ENCODE data around the gene TCF12. TPM values are rescaled to one million over a fixed set of nuclear protein-coding genes. Genes with fewer than 3 reads are reported as not detected.

The TCF12 gene
- total RNA-seq, 1 experiment from 2014 or later = 102 TPM

GRCh38 chr15:57060799-57061198, 142.4 kb downstream of the TCF12 start:
- no peak overlapping the region for H3K4me3 ChIP-seq (ENCODE audit: low read depth in 2 of 2, low read length in 2 of 2)
- no peaks in the 10 kb centered on the region for H3K36me3 ChIP-seq (ENCODE audit: control insufficient read depth, insufficient read depth, low read length)
- in situ Hi-C loops (cut with HindIII; ENCODE audit: low pct_unique_long_range_greater_than_20kb, low sequenced_read_pairs) = no loop called here
- TF ChIP-seq CTCF (IDR thresholded peaks at IDR 0.05) (no peak), POLR2AphosphoS5 (IDR thresholded peaks at IDR 0.05; ENCODE audit: low read depth, low read length) (no peak), TCF7L2 (IDR thresholded peaks at IDR 0.05; ENCODE audit: low read depth, low read length) (no peak), SIN3A (IDR thresholded peaks at IDR 0.05; ENCODE audit: borderline replicate concordance, insufficient read depth, low read depth, low read length) (no peak), REST (IDR thresholded peaks at IDR 0.05; ENCODE audit: insufficient read depth in 1 of 2, low read depth in 2 of 2, low read length in 1 of 2) (no peak)
- no peaks in the 10 kb centered on the region for H3K27me3 ChIP-seq (ENCODE audit: control insufficient read depth, insufficient read depth, low read length)
- no peak overlapping the region for H3K27ac ChIP-seq (ENCODE audit: low read length)
- ChIA-PET CTCF (no interaction called here), POLR2A (no interaction called here)
- no peaks in the 10 kb centered on the region for H3K9me3 ChIP-seq (ENCODE audit: control insufficient read depth, insufficient read depth, low read depth, low read length)
- DNase-seq (ENCODE audit: low read depth, low spot score) = peak; percentile 36
- ATAC-seq = peak; percentile 80
- BruUV-seq (replicated peaks) = no TSS peak
- intact Hi-C loops (cut with micrococcal nuclease; ENCODE audit: unreplicated experiment) = no loop called here
- no peaks in the 10 kb centered on the region for H3K4me1 ChIP-seq (ENCODE audit: control insufficient read depth, insufficient read depth, low read length)

- Histone ChIP-seq H3K4me1 (ENCODE audit: control insufficient read depth, insufficient read depth, low read length) (no peaks in the 10 kb centered on the region), H3K36me3 (ENCODE audit: control insufficient read depth, insufficient read depth, low read length) (no peaks in the 10 kb centered on the region), H3K27me3 (ENCODE audit: control insufficient read depth, insufficient read depth, low read length) (no peaks in the 10 kb centered on the region), H3K9me3 (ENCODE audit: control insufficient read depth, insufficient read depth, low read depth, low read length) (no peaks in the 10 kb centered on the region), H3K27ac (ENCODE audit: low read length) (no peak overlapping the region), H3K4me3 (ENCODE audit: low read depth in 2 of 2, low read length in 2 of 2) (no peak overlapping the region)
- BruUV-seq (replicated peaks) = no TSS peak
- intact Hi-C loops (cut with micrococcal nuclease; ENCODE audit: unreplicated experiment) = no loop called here
- TF ChIP-seq SIN3A (IDR thresholded peaks at IDR 0.05; ENCODE audit: borderline replicate concordance, insufficient read depth, low read depth, low read length) = no peak
- no peak for TF ChIP-seq CTCF (IDR thresholded peaks at IDR 0.05)
- TF ChIP-seq REST (IDR thresholded peaks at IDR 0.05; ENCODE audit: insufficient read depth in 1 of 2, low read depth in 2 of 2, low read length in 1 of 2) = no peak
- no peak for TF ChIP-seq POLR2AphosphoS5 (IDR thresholded peaks at IDR 0.05; ENCODE audit: low read depth, low read length)
- no peak for TF ChIP-seq TCF7L2 (IDR thresholded peaks at IDR 0.05; ENCODE audit: low read depth, low read length)
- ChIA-PET POLR2A (no interaction called here), CTCF (no interaction called here)
- DNase-seq (ENCODE audit: low read depth, low spot score) (no peak), ATAC-seq (no peak)
- in situ Hi-C loops (cut with HindIII; ENCODE audit: low pct_unique_long_range_greater_than_20kb, low sequenced_read_pairs) = no loop called here
Observed at GRCh38 chr15:57061281-57061680, 142.8 kb downstream of the TCF12 start.
